ENCODE measurements around the gene ITGAL. TPM values are rescaled to one million over a fixed set of nuclear protein-coding genes. Genes with fewer than 3 reads are reported as not detected.

Gene ITGAL
- polyA plus RNA-seq, 1 donor (not counting 4 experiments of a cell fraction or from before 2014, with no cell fraction given) = not detected

GRCh38 chr16:30503403-30504296, 31.1 kb downstream of the ITGAL start:
- Histone ChIP-seq H4K20me1 (ENCODE audit: control insufficient read depth, extremely low read depth, insufficient read depth, low read length) (no peaks in the 10 kb centered on the region), H3K4me1 (ENCODE audit: control insufficient read depth, extremely low read depth, insufficient read depth, low read length) (no peaks in the 10 kb centered on the region), H3K9me3 (ENCODE audit: control insufficient read depth, low read depth, low read length) (no peaks in the 10 kb centered on the region), H3K27ac (ENCODE audit: control insufficient read depth, insufficient read depth, low read length) (no peak overlapping the region), H3K9me1 (ENCODE audit: control insufficient read depth, extremely low read depth, insufficient read depth, low read length) (no peaks in the 10 kb centered on the region), H3K4me2 (ENCODE audit: control insufficient read depth, extremely low read depth, insufficient read depth, low read depth, low read length) (no peak overlapping the region), H3K79me2 (ENCODE audit: control insufficient read depth, insufficient read depth, low read length) (no peaks in the 10 kb centered on the region), H3K9ac (ENCODE audit: control insufficient read depth, extremely low read depth, insufficient read depth, low read length) (no peak overlapping the region), H3K27me3 (ENCODE audit: control insufficient read depth, extremely low read depth, insufficient read depth, low read length) (no peaks in the 10 kb centered on the region), H3K4me3 (ENCODE audit: control insufficient read depth in 2 of 3, extremely low read depth in 1 of 3, insufficient read depth in 2 of 3, low read depth in 1 of 3, low read length in 3 of 3) (no peak overlapping the region), H3K36me3 (ENCODE audit: control insufficient read depth in 2 of 2, extremely low read depth in 1 of 2, insufficient read depth in 2 of 2, low read length in 2 of 2) (no peaks in the 10 kb centered on the region), H2AFZ (ENCODE audit: control insufficient read depth, low read length) (no peak overlapping the region)
- DNase-seq (ENCODE audit: low read depth, low spot score) = no peak
- FAIRE-seq = no peak
- TF ChIP-seq CTCF (optimal IDR thresholded peaks at IDR 0.05 in 1 of 3, IDR thresholded peaks at IDR 0.05 in 1 of 3, conservative IDR thresholded peaks at IDR 0.05 in 1 of 3; ENCODE audit: extremely low read depth in 1 of 3, insufficient read depth in 2 of 3, low read length in 3 of 3) = no peak
- TF ChIP-seq EZH2 (IDR thresholded peaks at IDR 0.05; ENCODE audit: low read length) = no peak
- dilution Hi-C loops (cut with MboI; ENCODE audit: extremely low pct_ligation_motif_present, low sequenced_read_pairs) = no loop called here

GRCh38 chr16:30509081-30509765, 36.7 kb downstream of the ITGAL start:
- DNase-seq (ENCODE audit: low read depth, low spot score) = no peak

More at GRCh38 chr16:30509081-30509765, 36.7 kb downstream of the ITGAL start:
- no peak for FAIRE-seq
- Histone ChIP-seq H2AFZ (ENCODE audit: control insufficient read depth, low read length) (no peak overlapping the region), H3K36me3 (ENCODE audit: control insufficient read depth in 2 of 2, extremely low read depth in 1 of 2, insufficient read depth in 2 of 2, low read length in 2 of 2) (no peaks in the 10 kb centered on the region), H3K79me2 (ENCODE audit: control insufficient read depth, insufficient read depth, low read length) (no peaks in the 10 kb centered on the region), H3K4me2 (ENCODE audit: control insufficient read depth, extremely low read depth, insufficient read depth, low read depth, low read length) (no peak overlapping the region), H3K9me3 (ENCODE audit: control insufficient read depth, low read depth, low read length) (no peaks in the 10 kb centered on the region), H3K9ac (ENCODE audit: control insufficient read depth, extremely low read depth, insufficient read depth, low read length) (no peak overlapping the region), H4K20me1 (ENCODE audit: control insufficient read depth, extremely low read depth, insufficient read depth, low read length) (no peaks in the 10 kb centered on the region), H3K4me1 (ENCODE audit: control insufficient read depth, extremely low read depth, insufficient read depth, low read length) (no peaks in the 10 kb centered on the region), H3K27ac (ENCODE audit: control insufficient read depth, insufficient read depth, low read length) (no peak overlapping the region), H3K9me1 (ENCODE audit: control insufficient read depth, extremely low read depth, insufficient read depth, low read length) (no peaks in the 10 kb centered on the region), H3K4me3 (ENCODE audit: control insufficient read depth in 2 of 3, extremely low read depth in 1 of 3, insufficient read depth in 2 of 3, low read depth in 1 of 3, low read length in 3 of 3) (no peak overlapping the region), H3K27me3 (ENCODE audit: control insufficient read depth, extremely low read depth, insufficient read depth, low read length) (peaks cover 4% of the 10 kb centered on the region)
- dilution Hi-C loops (cut with MboI; ENCODE audit: extremely low pct_ligation_motif_present, low sequenced_read_pairs) = no loop called here
- TF ChIP-seq CTCF (optimal IDR thresholded peaks at IDR 0.05 in 1 of 3, IDR thresholded peaks at IDR 0.05 in 1 of 3, conservative IDR thresholded peaks at IDR 0.05 in 1 of 3; ENCODE audit: extremely low read depth in 1 of 3, insufficient read depth in 2 of 3, low read length in 3 of 3) = no peak
- no peak for TF ChIP-seq EZH2 (IDR thresholded peaks at IDR 0.05; ENCODE audit: low read length)

Data from keratinocyte (primary cell).